ENCODE measurements around the gene ARSB. TPM values are rescaled to one million over a fixed set of nuclear protein-coding genes. Genes with fewer than 3 reads are reported as not detected.

Gene ARSB
- total and polyA plus RNA-seq, 2 donors (not counting 1 experiment from before 2014, with no cell fraction given), result 10.1 to 27.7 TPM

GRCh38 chr5:78838753-78839152 lies 146.4 kb downstream of the ARSB start:
- no peak overlapping the region for H3K27ac ChIP-seq (ENCODE audit: insufficient read depth, low read length)
- H3K79me2 ChIP-seq (ENCODE audit: control insufficient read depth, insufficient read depth, low read length), result no peaks in the 10 kb centered on the region
- no peaks in the 10 kb centered on the region for H3K36me3 ChIP-seq (ENCODE audit: control insufficient read depth, insufficient read depth, low read length)
- no peaks in the 10 kb centered on the region for H3K27me3 ChIP-seq (ENCODE audit: control insufficient read depth, insufficient read depth, low read length)
- H3K9me3 ChIP-seq (ENCODE audit: control insufficient read depth, insufficient read depth, low read depth, low read length), result no peaks in the 10 kb centered on the region
- H4K20me1 ChIP-seq (ENCODE audit: control insufficient read depth, extremely low read depth, insufficient read depth, low read length), result no peaks in the 10 kb centered on the region
- no peak overlapping the region for H2AFZ ChIP-seq (ENCODE audit: low read length)
- TF ChIP-seq EZH2 (IDR thresholded peaks at IDR 0.05; ENCODE audit: low read length, missing control alignments) (no peak), CTCF (conservative IDR thresholded peaks at IDR 0.05 in 1 of 2, IDR thresholded peaks at IDR 0.05 in 1 of 2; ENCODE audit: low read depth in 1 of 2, low read length in 2 of 2) (no peak)
- no peaks in the 10 kb centered on the region for H3K4me1 ChIP-seq (ENCODE audit: control insufficient read depth, extremely low read depth, insufficient read depth, low read length)
- no peak overlapping the region for H3K9ac ChIP-seq (ENCODE audit: insufficient read depth, low read length)
- no peak for DNase-seq (ENCODE audit: low read depth in 2 of 2)
- H3K4me3 ChIP-seq (replicated peaks in 1 of 4; ENCODE audit: control extremely low read depth in 1 of 4, insufficient read depth in 1 of 4, low read depth in 3 of 4, low read length in 4 of 4), result no peak overlapping the region
- H3K4me2 ChIP-seq (ENCODE audit: extremely low read depth, insufficient read depth, low read length), result no peak overlapping the region

GRCh38 chr5:78837836-78838235 lies 147.3 kb downstream of the ARSB start:
- Histone ChIP-seq H3K27ac (ENCODE audit: insufficient read depth, low read length) (no peak overlapping the region), H3K79me2 (ENCODE audit: control insufficient read depth, insufficient read depth, low read length) (no peaks in the 10 kb centered on the region)
- no peak for DNase-seq (ENCODE audit: low read depth in 2 of 2)

GRCh38 chr5:78835176-78835575 lies 149.9 kb downstream of the ARSB start:
- no peaks in the 10 kb centered on the region for H3K36me3 ChIP-seq (ENCODE audit: control insufficient read depth, insufficient read depth, low read length)
- no peak overlapping the region for H3K4me2 ChIP-seq (ENCODE audit: extremely low read depth, insufficient read depth, low read length)
- H3K9me3 ChIP-seq (ENCODE audit: control insufficient read depth, insufficient read depth, low read depth, low read length), result no peaks in the 10 kb centered on the region
- H3K27me3 ChIP-seq (ENCODE audit: control insufficient read depth, insufficient read depth, low read length), result no peaks in the 10 kb centered on the region
- no peaks in the 10 kb centered on the region for H4K20me1 ChIP-seq (ENCODE audit: control insufficient read depth, extremely low read depth, insufficient read depth, low read length)
- no peak overlapping the region for H2AFZ ChIP-seq (ENCODE audit: low read length)
- TF ChIP-seq EZH2 (IDR thresholded peaks at IDR 0.05; ENCODE audit: low read length, missing control alignments) (no peak), CTCF (conservative IDR thresholded peaks at IDR 0.05 in 1 of 2, IDR thresholded peaks at IDR 0.05 in 1 of 2; ENCODE audit: low read depth in 1 of 2, low read length in 2 of 2) (no peak)
- no peak overlapping the region for H3K27ac ChIP-seq (ENCODE audit: insufficient read depth, low read length)
- DNase-seq (ENCODE audit: low read depth in 2 of 2), result no peak
- H3K9ac ChIP-seq (ENCODE audit: insufficient read depth, low read length), result no peak overlapping the region
- no peak overlapping the region for H3K4me3 ChIP-seq (replicated peaks in 1 of 4; ENCODE audit: control extremely low read depth in 1 of 4, insufficient read depth in 1 of 4, low read depth in 3 of 4, low read length in 4 of 4)
- H3K4me1 ChIP-seq (ENCODE audit: control insufficient read depth, extremely low read depth, insufficient read depth, low read length), result no peaks in the 10 kb centered on the region
- no peaks in the 10 kb centered on the region for H3K79me2 ChIP-seq (ENCODE audit: control insufficient read depth, insufficient read depth, low read length)

More at GRCh38 chr5:78837836-78838235, 147.3 kb downstream of the ARSB start:
- H3K4me3 ChIP-seq (replicated peaks in 1 of 4; ENCODE audit: control extremely low read depth in 1 of 4, insufficient read depth in 1 of 4, low read depth in 3 of 4, low read length in 4 of 4), result no peak overlapping the region
- TF ChIP-seq EZH2 (IDR thresholded peaks at IDR 0.05; ENCODE audit: low read length, missing control alignments), result no peak
- no peak for TF ChIP-seq CTCF (conservative IDR thresholded peaks at IDR 0.05 in 1 of 2, IDR thresholded peaks at IDR 0.05 in 1 of 2; ENCODE audit: low read depth in 1 of 2, low read length in 2 of 2)
- H2AFZ ChIP-seq (ENCODE audit: low read length), result no peak overlapping the region
- no peak overlapping the region for H3K9ac ChIP-seq (ENCODE audit: insufficient read depth, low read length)
- no peaks in the 10 kb centered on the region for H3K27me3 ChIP-seq (ENCODE audit: control insufficient read depth, insufficient read depth, low read length)
- H3K9me3 ChIP-seq (ENCODE audit: control insufficient read depth, insufficient read depth, low read depth, low read length), result no peaks in the 10 kb centered on the region
- H3K4me1 ChIP-seq (ENCODE audit: control insufficient read depth, extremely low read depth, insufficient read depth, low read length), result no peaks in the 10 kb centered on the region
- H3K4me2 ChIP-seq (ENCODE audit: extremely low read depth, insufficient read depth, low read length), result no peak overlapping the region
- no peaks in the 10 kb centered on the region for H4K20me1 ChIP-seq (ENCODE audit: control insufficient read depth, extremely low read depth, insufficient read depth, low read length)
- H3K36me3 ChIP-seq (ENCODE audit: control insufficient read depth, insufficient read depth, low read length), result no peaks in the 10 kb centered on the region
